LoVo (cell line): ENCODE data around the gene SIAH1.
A peak's percentile ranks its signal among the peaks of the same experiment; 100 is the strongest.
"Not testable (repeated sequence)": the region's sequence is repeated elsewhere in the genome, so short reads cannot be mapped to it uniquely, and the experiment has no call there.

Source experiments
- DNase-seq: peaks from one replicate; pipeline ENCODE4 v3.0.0-alpha.2; 2016; ENCODE audit warnings: low spot score

The SIAH1 gene

DNA sequence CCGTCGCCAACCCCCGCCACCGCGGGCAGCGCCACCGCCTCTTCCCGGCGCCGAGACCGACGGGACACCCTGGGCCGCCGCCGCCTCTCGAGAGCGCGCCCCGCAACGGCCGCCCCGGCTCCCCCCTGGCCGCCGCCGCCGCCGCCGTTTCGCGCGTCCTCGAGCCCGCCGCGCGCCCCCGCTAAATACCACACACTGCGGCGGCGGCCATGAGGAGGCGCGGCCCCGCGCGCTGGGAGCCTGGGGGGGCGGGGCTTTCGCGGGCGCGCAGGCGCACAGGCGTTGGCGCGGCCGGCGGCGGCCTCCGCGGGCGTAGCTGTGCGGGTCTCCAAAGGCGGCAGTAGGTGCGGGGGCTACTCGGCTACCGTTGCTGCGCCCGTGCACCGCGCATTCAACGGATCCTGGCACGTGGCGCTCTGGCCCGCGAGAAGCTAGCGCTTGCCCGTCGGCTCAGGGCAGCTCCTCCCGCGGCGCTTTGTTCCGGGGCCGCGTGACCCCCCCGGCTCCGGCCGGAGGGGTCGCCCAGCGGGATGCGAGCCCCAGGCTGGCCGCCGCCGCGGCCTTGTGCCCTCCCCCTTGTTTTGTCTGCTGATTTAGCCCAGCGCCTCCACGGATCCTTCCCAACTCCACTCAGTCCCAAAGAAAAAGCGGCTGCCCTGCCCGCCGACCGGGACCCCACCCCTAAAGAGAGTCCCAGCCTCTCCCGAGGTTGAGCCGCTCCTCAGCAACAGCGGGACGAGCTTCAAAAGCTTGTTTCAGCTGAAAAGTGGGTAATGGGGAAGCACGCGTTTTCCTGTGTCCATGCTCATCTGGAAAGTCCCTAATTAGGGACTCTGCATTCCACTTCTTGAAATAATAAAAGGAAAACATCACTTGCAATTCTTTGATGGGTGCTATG lies at the start of gene SIAH1:
TSS of gene SIAH1 (minus strand) at position 161 of the 898 bp plus-strand sequence. CDS start 22,985 bp downstream, outside the sequence.
- peak; percentile 83 for DNase-seq

DNA sequence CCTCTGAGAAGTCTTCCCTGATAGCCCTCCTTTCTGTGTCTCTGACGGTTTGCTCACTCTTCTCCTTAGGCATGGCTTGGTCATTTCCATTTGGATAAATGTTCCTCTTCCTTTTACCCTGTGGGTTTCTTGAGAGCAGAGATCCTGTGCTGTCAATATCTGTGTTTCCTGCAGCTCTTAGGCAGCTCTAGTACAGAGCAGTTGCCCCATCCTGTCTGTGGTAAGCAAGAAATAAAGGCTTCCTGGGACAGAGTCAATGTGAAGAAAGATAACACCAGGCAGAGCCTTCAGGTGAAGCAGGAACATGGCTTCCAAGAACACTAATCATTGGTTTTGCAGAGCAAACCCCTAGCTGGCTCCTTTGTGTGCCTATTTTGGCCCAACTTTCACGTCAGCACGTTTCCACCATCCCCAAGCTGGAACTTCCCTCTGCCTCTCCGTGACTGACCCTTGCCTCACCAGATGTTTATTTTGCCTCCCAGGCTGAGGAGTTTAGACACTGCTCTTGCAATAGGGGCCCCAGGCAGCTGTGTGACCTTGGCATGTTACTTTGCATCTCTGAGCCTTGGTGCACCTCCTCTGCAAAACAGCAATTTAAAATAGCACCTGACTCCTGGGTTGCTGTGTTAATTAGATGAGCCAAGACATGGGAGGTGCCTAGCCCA lies 49.6 kb upstream of the SIAH1 start:
- no peak for DNase-seq

GRCh38 chr16:48433850-48434530 lies 48.8 kb upstream of the SIAH1 start:
- no peak for DNase-seq

DNA sequence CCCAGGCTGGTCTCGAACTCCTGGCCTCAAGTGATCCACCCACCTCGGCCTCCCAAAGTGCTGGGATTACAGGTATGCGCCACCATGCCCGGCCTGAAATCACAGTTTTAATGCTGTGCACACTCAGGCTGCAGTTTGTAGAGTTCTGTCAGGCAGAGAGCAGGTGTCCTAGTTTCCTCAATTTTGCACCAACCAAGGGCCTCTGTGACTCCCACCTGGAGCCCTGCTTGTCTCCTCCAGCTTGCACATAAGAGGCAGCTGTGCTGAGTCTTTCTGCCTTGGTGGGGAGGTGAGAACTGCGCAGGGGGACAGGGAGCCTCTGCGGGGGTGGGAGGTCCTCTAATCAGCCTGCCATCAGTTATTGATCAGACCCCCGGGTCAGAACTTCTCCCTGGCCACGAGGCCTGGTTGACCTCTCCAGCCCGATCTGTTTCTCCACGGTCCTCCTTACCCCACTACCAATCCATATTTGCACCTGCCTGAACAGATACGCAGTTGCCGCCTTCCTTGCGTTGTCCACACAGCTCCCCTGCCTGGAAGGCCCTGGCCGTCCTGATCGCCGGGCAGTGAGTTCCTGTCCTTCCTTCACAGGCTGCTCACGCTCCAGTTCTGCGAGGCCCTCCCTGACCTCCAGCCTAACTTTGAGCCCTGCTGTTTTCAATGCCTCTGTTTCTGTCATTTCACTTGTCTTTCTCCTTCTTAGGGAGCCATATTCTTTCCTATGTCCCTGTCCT lies 48.1 kb upstream of the SIAH1 start:
- no peak for DNase-seq

DNA sequence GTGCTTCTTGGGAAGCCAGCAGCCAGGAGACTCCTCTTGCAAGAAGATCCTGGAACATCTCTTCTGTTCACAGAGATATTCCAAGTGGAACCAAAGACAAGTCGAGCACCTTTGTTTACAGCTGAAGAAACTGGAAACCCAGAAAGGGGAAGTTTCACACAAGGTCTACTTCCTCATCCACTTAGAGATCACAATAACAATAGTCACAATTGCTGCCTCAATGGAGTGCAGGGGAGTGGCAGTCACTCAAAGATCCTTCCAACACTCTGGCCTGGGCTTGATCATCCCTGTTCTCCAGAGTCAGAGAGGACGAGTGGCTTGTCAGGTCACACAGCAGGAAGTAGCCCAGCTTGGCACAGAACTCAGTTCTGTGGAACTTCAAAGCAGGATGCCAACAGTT lies 46.9 kb upstream of the SIAH1 start:
- no peak for DNase-seq

GRCh38 chr16:48430890-48431289 lies 45.7 kb upstream of the SIAH1 start:
- no peak for DNase-seq

DNA sequence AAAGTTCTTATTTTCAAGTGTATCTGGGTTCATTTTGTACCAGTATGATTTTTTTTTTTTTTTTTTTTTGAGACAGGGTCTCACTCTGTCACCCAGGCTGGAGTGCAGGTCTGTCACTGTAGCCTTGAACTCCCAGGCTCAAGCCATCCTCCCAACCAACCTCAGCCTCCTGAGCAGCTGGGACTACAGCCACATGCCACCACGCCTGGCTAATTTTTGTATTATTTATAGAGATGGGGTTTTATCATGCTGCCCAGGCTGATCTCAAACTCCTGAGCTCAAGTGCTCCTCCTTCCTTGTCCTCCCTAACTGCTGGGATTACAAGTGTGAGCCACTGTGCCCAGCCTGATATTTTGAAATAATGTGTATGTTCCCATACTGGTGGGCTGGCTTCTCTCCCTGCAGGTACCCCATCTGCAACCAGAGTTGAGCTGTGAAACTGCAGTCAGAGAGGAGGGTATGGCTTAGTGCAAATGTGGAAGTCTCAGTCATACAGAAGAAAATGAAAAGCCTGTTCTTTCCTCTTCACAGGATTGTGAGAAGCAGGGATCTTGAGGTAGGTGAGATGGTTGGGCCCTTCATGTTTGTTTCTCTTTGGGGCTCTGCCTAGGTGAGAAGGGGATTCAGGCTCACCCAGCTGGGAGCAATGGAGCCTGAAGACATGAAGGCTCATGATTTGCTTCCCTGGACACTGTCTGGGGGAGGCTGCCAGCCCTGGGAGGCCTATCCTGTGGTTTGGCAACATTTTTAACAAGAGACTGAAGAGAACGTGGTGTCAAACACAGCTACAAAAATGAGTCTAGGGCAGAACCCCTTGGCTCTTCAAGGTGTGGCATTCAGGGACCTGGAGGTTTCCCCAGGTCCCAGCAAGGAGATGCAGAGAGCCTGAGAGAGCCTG lies 41.3 kb upstream of the SIAH1 start:
- no peak for DNase-seq

- DNase-seq, result no peak
Measured at GRCh38 chr16:48422537-48422936, 37.3 kb upstream of the SIAH1 start.

DNA sequence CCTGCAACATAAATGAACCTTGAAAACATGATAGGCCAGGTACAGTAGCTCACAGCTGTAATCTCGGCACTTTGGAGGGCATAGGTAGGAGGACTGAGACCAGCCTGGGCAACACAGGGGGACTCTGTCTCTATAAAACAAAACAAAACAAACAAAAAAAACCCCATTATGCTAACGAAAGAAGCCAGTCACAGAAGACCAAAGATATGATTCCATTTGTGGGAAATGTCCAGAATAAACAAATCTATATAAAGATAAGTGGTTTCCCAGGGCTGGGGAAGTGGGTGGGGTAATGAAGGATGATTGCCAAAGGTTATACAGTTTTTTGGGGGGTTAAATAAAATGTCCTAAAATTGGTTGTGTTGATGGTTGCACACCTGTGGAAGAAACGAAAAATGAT lies 36.5 kb upstream of the SIAH1 start:
- no peak for DNase-seq

DNA sequence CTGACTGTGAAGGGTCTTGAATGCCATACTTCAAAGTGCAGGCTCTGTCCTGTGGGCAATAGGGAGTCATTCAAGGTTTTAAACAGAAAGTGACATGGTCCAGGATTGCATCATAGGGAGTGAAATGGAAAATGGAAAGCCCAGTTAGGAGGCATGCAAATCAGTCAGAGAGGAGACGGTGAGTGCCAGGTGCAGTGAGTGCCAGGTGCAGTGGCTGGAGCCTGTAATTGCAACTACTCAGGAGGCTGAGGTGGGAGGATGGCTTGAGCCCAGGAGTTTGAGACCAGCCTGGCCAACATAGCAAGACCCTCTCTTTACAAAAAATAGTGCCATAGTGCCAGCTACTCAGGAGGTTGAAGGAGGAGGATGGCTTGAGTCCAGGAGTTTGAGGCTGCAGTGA lies 35.2 kb upstream of the SIAH1 start:
- DNase-seq, result no peak

DNA sequence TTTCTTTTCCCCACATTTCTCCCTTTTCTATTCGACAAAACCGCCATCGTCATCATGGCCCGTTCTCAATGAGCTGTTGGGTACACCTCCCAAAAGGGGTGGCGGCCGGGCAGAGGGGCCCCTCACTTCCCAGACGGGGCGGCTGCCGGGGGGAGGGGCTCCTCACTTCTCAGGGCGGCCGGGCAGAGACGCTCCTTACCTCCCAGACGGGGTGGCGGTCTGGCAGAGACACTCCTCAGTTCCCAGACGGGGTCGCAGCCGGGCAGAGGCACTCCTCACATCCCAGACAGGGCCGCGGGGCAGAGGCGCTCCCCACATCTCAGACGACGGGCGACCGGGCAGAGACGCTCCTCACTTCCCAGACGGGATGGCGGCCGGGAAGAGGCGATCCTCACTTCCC lies 31.4 kb upstream of the SIAH1 start:
- not testable (repeated sequence) for DNase-seq

GRCh38 chr16:48413272-48413671 lies 28.1 kb upstream of the SIAH1 start:
- DNase-seq, result no peak

GRCh38 chr16:48409839-48410632 lies 24.8 kb upstream of the SIAH1 start:
- DNase-seq, result peak; percentile 76

- DNase-seq, result peak; percentile 33
Measured at GRCh38 chr16:48408688-48409087, 23.5 kb upstream of the SIAH1 start.

DNA sequence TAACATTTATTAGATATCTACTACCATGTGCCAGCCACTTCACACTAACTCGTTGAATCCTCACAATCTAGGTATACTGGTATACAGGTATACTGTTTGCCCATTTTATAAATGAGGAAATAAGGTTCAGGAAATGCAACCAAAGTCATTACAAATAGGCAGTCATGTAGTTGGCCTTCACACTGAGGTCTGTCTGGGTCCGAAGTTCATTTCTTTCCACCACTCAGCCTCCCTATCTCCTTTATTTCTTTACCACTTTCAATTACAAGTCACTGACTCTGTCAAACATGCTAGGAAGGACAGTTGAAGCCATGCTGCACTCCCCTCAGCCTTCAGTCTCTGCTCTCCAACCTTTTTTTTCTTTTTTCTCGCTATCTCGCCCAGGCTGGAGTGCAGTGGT lies 20.7 kb upstream of the SIAH1 start:
- DNase-seq, result peak; percentile 51

GRCh38 chr16:48405153-48405552 lies 19.9 kb upstream of the SIAH1 start:
- DNase-seq, result no peak

GRCh38 chr16:48402547-48402946 lies 17.3 kb upstream of the SIAH1 start:
- not testable (repeated sequence) for DNase-seq

GRCh38 chr16:48395375-48395774 lies 10.2 kb upstream of the SIAH1 start:
- DNase-seq, result no peak

DNA sequence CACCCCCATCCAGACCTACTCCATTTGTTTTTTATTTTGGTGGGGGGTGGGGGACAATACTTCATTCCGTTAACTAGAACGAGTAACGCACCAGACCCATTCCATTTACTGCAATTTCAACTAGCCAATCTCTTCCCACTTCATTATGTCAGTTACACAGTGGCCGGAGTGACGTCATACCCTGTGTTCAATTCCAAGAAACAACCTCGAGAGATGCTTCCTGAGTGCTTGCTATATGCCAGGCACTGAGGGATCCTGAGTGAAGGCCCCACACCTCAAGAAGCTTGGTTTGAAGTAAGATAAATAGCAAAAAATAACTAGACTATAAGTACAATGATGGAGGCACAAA lies 9.1 kb upstream of the SIAH1 start:
- DNase-seq, result no peak
